Mucosa of stomach (tissue), 1 donor: ENCODE measurements around the gene TTC27.
"Not testable (repeated sequence)": the region's sequence is repeated elsewhere in the genome, so short reads cannot be mapped to it uniquely, and the experiment has no call there.

Source experiments
- H3K27me3 ChIP-seq: one replicate; pipeline ENCODE4 v1.7.0; 2013; ENCODE audit warnings: mild to moderate bottlenecking, low read length; ENCODE audit not compliant: control insufficient read depth, insufficient read depth
- H3K36me3 ChIP-seq: one replicate; pipeline ENCODE4 v1.7.0; 2013; ENCODE audit warnings: low read length; ENCODE audit not compliant: control insufficient read depth, insufficient read depth
- H3K4me1 ChIP-seq: one replicate; pipeline ENCODE4 v1.7.0; 2013; ENCODE audit warnings: mild to moderate bottlenecking, low read length; ENCODE audit not compliant: control insufficient read depth, insufficient read depth
- H3K4me3 ChIP-seq: one replicate; pipeline ENCODE4 v1.7.0; 2013; ENCODE audit warnings: low read length
- H3K9ac ChIP-seq: one replicate; pipeline ENCODE4 v1.7.0; 2013; ENCODE audit warnings: mild to moderate bottlenecking, low read length, moderate library complexity
- H3K9me3 ChIP-seq: one replicate; pipeline ENCODE4 v1.7.0; 2013; ENCODE audit warnings: mild to moderate bottlenecking, low read length, moderate library complexity; ENCODE audit not compliant: control insufficient read depth
- donor health status: Pancreatic carcinoma.

Gene TTC27

DNA sequence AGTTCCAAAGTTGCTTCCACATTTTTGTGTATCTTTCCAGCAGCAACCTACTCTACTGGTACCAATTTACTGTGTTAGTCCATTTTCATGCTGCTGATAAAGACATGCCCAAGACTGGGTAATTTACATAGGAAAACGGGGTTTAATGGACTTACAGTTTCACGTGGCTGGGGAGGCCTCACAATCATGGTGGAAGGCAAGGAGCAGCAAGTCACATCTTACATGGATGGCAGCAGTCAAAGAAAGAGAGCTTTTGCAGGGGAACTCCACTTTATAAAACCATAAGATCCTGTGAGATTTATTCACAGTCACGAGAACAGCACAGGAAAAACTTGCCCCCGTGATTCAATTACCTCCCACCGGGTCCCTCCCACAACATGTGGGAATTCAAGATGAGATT, 98.8 kb downstream of the TTC27 start:
- H3K9me3 ChIP-seq, H3K4me1 ChIP-seq, H3K4me3 ChIP-seq, H3K9ac ChIP-seq, H3K27me3 ChIP-seq, H3K36me3 ChIP-seq: not testable (repeated sequence)

DNA sequence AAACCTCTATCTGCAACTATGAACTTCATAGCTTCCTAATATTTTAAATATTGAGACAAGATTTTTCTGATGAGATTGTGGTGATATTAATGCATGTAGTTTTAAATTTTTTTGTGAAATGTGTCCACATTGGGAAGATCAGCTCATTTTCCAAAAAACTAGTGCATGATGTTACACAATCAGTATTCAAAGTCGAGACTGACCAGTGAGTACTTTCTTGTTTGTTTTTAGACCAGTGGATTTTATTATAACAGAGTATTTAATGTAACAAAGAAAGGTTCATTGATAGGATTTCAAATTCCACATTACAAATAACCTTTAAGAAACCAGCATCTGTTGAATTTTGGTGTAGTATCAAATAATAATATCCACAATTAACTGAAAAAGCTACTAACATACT, 99.3 kb downstream of the TTC27 start:
- Histone ChIP-seq H3K9ac (no peak overlapping the region), H3K4me3 (no peak overlapping the region), H3K4me1 (no peaks in the 10 kb centered on the region), H3K36me3 (no peaks in the 10 kb centered on the region), H3K27me3 (no peaks in the 10 kb centered on the region), H3K9me3 (no peaks in the 10 kb centered on the region)

DNA sequence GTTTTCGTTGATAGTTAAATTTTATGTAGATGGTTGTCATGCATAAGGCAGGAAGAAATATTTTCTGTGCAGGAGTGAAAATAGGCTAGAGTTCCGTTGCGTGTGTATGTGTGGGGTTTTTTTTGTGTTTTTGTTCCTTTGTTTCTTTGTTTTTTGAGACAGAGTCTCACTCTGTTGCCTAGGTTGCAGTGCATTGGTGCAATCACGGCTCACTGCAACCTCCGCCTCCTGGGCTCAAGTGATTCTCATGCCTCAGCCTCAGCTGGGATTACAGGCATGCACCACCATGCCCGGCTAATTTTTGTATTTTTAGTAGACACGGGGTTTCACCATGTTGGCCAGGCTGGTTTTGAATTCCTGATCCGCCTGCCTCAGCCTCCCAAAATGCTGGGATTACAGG, 103.1 kb downstream of the TTC27 start:
- H3K27me3 ChIP-seq, H3K9ac ChIP-seq, H3K36me3 ChIP-seq, H3K4me1 ChIP-seq, H3K4me3 ChIP-seq, H3K9me3 ChIP-seq: not testable (repeated sequence)

DNA sequence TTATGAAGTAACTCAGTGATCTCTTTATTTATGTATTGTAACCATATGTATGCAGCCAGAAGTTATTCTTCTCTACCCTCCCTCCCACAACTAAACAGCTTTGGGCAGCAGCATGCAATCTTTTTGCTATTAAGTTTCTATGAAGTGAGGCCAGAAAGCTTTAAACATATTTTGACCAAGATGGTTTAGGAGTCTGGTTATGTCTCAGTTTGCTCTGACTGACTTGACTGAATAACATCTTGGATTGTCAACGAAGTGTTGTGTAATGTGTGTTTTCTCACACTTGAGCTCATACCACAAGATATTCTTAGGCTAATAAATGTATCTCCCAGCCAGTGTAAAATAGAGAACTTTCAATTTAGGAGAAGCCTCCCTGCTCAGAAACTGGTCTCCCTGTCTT, 104.3 kb downstream of the TTC27 start:
- Histone ChIP-seq H3K4me1 (no peaks in the 10 kb centered on the region), H3K9ac (no peak overlapping the region), H3K36me3 (no peaks in the 10 kb centered on the region), H3K27me3 (no peaks in the 10 kb centered on the region), H3K4me3 (no peak overlapping the region), H3K9me3 (no peaks in the 10 kb centered on the region)

DNA sequence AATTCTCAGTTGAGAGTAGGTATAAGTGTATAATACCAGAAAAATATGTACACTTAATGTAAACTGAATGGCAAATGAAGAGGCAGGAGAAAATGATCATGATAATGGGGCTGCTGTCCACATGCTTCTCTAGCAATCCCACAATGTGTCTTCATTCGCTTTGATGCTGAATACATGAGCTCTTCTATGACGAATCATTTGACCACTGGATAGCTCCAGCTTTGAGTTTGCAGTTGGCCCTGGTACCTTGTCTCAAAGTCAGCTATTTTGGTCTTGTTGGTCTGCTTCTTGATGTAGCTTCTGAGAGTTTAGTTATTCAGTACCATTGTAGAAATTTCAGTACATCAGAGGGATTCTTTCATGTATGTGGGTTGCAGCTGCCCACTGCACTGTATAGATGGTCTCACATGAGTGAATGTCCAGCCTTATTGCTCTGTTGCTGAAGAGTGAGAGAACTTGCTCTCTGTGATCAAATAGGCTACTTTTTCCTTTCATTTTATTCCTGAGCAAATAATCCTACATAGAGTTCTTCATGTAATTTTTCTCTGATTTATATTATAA, 105.1 kb downstream of the TTC27 start:
- Histone ChIP-seq H3K9ac (no peak overlapping the region), H3K4me3 (no peak overlapping the region), H3K36me3 (no peaks in the 10 kb centered on the region), H3K9me3 (no peaks in the 10 kb centered on the region), H3K27me3 (no peaks in the 10 kb centered on the region), H3K4me1 (no peaks in the 10 kb centered on the region)

DNA sequence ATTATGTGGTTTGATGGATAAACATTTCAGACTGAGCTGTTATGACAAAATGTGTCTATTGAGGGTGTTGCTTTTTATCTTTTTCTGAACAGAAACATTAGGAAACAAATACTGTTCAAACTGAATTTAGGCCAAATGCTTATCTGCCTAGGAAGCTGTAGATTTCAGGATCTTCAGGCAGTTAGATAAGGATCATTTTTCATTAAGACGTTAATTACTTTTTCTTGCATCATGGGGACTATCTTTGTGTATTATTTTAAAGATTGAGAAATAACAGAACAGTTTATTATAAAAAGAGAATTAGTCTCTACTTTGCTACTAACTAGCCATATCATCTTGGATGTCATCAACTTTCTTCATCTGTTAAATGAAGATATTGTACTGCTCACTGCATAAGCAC, 107.5 kb downstream of the TTC27 start:
- H3K4me1 ChIP-seq: no peaks in the 10 kb centered on the region
- H3K36me3 ChIP-seq: no peaks in the 10 kb centered on the region
- H3K9me3 ChIP-seq: no peaks in the 10 kb centered on the region
- no peak overlapping the region for H3K9ac ChIP-seq
- no peaks in the 10 kb centered on the region for H3K27me3 ChIP-seq
- H3K4me3 ChIP-seq: no peak overlapping the region

DNA sequence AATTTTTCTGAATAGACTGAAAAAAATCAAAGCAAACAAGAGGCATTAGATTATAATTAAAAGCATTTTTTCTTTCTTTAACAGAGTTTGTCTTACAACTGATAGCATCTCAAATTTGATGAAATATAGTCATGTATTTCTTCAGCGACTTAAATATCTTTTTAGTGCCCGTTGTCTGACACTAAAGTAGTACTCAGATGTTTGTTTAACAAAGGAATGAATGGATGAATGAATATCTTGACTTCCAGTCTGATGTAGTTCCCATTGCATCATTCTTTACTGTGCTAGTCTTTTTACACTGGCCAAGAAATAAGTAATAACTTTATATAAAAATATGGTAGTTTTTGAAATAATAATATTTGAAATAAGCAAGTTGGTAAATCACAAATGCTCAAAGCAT, 111.1 kb downstream of the TTC27 start:
- no peaks in the 10 kb centered on the region for H3K9me3 ChIP-seq
- peaks cover 6% of the 10 kb centered on the region for H3K4me1 ChIP-seq
- H3K27me3 ChIP-seq: no peaks in the 10 kb centered on the region
- no peak overlapping the region for H3K9ac ChIP-seq
- no peak overlapping the region for H3K4me3 ChIP-seq
- H3K36me3 ChIP-seq: no peaks in the 10 kb centered on the region

DNA sequence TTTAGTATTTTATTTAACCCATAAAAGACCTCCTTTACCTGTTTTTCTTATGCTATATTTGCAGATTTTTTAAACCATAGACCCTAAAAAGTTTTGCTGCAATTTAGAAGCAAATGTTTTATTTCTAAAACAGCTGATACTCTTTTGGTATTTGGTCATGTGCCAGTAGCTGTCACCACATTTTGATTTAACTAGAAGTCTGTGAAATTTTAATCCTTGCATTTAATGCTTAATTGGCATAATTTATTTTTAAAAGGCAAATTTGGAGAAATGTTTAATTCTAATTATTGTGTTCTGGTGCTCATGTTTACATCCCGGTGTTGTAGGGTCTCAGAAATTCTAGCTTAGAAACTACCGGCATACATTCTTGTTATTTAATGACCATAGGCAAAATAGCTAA, 111.8 kb downstream of the TTC27 start:
- no peaks in the 10 kb centered on the region for H3K36me3 ChIP-seq
- no peak overlapping the region for H3K4me3 ChIP-seq
- H3K4me1 ChIP-seq: peaks cover 6% of the 10 kb centered on the region
- H3K9me3 ChIP-seq: no peaks in the 10 kb centered on the region
- H3K27me3 ChIP-seq: no peaks in the 10 kb centered on the region
- H3K9ac ChIP-seq: no peak overlapping the region

DNA sequence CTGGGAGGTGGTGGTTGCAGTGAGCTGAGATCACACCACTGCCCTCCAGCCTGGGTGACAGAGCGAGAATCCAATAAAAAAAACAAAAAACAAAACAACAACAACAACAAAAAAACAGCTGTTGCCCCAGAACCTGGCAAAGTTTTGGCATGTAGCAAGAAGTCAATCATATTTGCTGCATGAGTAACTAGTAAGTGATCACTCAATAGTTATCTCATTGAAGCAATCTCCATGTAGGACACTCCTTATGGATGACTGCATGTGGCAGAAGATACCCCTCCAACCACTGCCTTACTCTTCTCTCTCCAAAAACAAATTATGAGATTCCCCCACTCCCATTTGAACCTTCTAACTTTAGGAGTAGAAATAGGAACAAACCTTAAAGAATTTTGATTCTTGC, 113.7 kb downstream of the TTC27 start:
- H3K9me3 ChIP-seq: no peaks in the 10 kb centered on the region
- no peaks in the 10 kb centered on the region for H3K36me3 ChIP-seq
- H3K27me3 ChIP-seq: no peaks in the 10 kb centered on the region
- H3K4me3 ChIP-seq: no peak overlapping the region
- peaks cover 6% of the 10 kb centered on the region for H3K4me1 ChIP-seq
- no peak overlapping the region for H3K9ac ChIP-seq

DNA sequence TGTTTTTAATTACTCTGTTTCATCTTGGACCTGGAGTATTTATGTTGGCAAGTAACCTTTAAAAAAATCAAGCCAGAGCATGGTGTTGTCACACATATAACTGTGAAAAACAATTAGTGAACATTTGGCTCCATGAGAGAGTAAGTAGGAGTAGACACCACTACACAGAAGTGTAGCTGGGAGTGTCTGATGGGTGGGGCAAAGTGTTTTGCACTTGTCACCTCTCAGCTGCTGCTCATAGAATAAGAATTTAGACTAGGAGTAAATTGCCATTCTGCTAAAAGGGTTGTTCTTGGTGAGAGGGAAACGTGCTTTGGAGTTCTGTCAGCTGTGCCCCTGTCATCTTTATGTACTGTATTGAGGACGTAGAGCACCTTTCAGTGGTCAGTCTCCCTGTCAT, 114.5 kb downstream of the TTC27 start:
- Histone ChIP-seq H3K4me1 (peaks cover 6% of the 10 kb centered on the region), H3K9me3 (no peaks in the 10 kb centered on the region), H3K36me3 (no peaks in the 10 kb centered on the region), H3K27me3 (no peaks in the 10 kb centered on the region), H3K4me3 (no peak overlapping the region), H3K9ac (no peak overlapping the region)

DNA sequence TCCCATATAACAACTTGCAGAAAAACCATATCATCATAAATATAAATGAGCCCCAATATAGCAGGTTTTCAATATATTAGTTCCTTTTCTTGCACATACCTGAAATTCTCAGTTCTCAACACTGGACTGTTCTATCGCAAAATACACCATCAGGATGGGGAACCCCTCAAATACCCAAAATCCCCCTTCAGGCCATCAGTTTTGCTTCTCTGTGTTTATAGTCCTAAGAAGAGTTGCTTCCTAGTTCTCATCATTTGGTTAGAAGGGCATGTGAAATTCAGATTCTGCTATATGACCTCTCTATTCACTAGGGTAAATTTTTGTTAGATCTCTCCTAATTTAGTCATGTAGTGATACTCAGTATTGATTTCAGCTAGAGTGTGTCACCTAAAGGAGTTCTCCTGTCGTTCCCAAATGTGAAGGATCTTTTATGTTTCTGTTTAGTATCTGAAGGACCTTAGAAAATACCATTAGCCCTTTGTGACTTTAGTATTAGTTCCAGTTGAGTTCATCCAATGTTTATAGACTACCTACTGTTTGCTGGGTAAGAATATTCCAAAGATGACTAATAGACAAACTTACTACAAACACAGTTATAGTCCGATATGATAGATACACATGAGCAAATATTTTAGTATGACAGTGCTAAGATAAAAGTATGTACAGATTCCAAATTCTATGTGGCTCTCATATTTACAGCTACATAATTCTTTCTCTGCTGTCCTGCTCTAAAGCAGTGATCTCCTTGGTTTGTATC, 115.8 kb downstream of the TTC27 start:
- Histone ChIP-seq H3K4me3 (no peak overlapping the region), H3K9me3 (no peaks in the 10 kb centered on the region), H3K4me1 (peaks cover 6% of the 10 kb centered on the region), H3K9ac (no peak overlapping the region), H3K36me3 (no peaks in the 10 kb centered on the region), H3K27me3 (no peaks in the 10 kb centered on the region)

DNA sequence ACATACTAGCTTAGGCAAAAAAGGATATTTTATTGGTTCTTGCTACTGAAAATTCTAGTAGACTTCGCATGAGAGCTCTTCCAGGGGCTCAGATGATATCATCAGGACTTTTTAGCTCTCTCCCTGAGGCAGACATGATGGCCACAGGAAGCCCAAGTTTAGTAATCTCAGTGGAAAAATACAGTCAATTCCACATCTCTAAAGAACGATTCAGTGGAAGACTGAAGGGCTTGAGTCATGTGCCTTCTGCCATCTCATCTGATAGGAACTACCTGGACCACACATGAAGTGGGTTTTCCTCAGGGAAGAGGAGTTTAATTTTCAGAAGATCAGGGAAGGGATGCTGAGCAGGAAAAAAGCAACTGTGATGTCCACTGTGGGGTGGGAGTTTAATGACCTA, 117.3 kb downstream of the TTC27 start:
- Histone ChIP-seq H3K27me3 (no peaks in the 10 kb centered on the region), H3K36me3 (no peaks in the 10 kb centered on the region), H3K9me3 (no peaks in the 10 kb centered on the region), H3K9ac (no peak overlapping the region), H3K4me3 (no peak overlapping the region), H3K4me1 (peaks cover 6% of the 10 kb centered on the region)

DNA sequence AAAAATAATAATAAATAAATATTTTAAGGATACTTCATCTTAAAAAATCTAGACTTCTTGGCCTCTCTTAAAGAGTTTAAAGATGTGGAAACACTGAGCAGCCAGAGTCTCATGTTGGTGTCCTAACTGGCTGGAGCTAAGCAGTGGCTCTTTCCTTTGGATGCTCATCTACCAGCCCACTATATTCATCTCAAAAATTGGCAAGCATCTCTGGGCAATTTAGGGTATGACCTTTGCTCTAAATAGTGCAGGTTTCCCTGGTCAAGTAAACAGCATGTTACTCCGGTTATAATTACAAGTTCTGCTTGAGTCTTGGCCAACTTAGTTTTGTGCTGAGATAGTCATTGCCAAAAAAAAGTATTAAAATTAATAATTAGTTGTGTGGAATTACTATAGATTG, 117.8 kb downstream of the TTC27 start:
- H3K4me3 ChIP-seq: no peak overlapping the region
- H3K4me1 ChIP-seq: peaks cover 6% of the 10 kb centered on the region
- H3K9ac ChIP-seq: no peak overlapping the region
- no peaks in the 10 kb centered on the region for H3K9me3 ChIP-seq
- no peaks in the 10 kb centered on the region for H3K27me3 ChIP-seq
- H3K36me3 ChIP-seq: no peaks in the 10 kb centered on the region
